Right atrium auricular region (tissue), 2 donors: ENCODE measurements around the gene AR. TPM values are rescaled to one million over a fixed set of nuclear protein-coding genes. Genes with fewer than 3 reads are reported as not detected.

ENCODE experiments used
- DNase-seq: peaks from one replicate; pipeline ENCODE4 v3.0.0-alpha.2; 2019; ENCODE audit warnings: low spot score
- H3K27ac ChIP-seq, 2 donors: fragments of 200-600 bp; sonication (generic); 1 replicate in 1 of 2; 2 replicates in 1 of 2; pipeline ENCODE4 v1.5.1; 2016 to 2019
- H3K27me3 ChIP-seq, 2 donors: fragments of 200-600 bp; sonication (generic); one replicate each; pipeline versions ENCODE4 v1.5.1 to v1.6.0; 2017 to 2019
- H3K36me3 ChIP-seq: fragments of 200-600 bp; sonication (generic); one replicate; pipeline ENCODE4 v1.5.1; 2016
- H3K4me1 ChIP-seq, 2 donors: fragments of 200-600 bp; sonication (generic); one replicate each; pipeline versions ENCODE4 v1.5.1 to v1.6.0; 2017 to 2019
- H3K4me3 ChIP-seq, 2 donors: fragments of 200-600 bp; sonication (generic); 1 replicate in 1 of 2; 2 replicates in 1 of 2; pipeline ENCODE4 v1.5.1; 2017 to 2019; ENCODE audit warnings: mild to moderate bottlenecking in 1 of 2, moderate library complexity in 1 of 2
- H3K9me3 ChIP-seq, 2 donors: fragments of 200-600 bp; sonication (generic); one replicate each; pipeline ENCODE4 v1.5.1; 2019
- CTCF ChIP-seq, 2 donors: fragments of 200-600 bp; sonication (generic); IDR thresholded peaks; one replicate each; pipeline ENCODE4 v1.5.1; 2019; ENCODE audit warnings: antibody characterized with exemption in 2 of 2
- total RNA-seq, 2 donors: library from RNA; depleted of rRNA; stranded (reverse); fragments of >200 nt; gene quantifications; one replicate each; pipeline ENCODE4 v1.1.0, GENCODE V29; 2016

Gene AR
- total RNA-seq, 2 donors from 2014 or later: 7.9 to 9.1 TPM

GRCh38 chrX:67759018-67759417 lies 215.2 kb downstream of the AR start:
- no peaks in the 10 kb centered on the region for H3K4me1 ChIP-seq
- H3K27me3 ChIP-seq: no peaks in the 10 kb centered on the region
- H3K36me3 ChIP-seq: no peaks in the 10 kb centered on the region
- no peak for DNase-seq
- H3K9me3 ChIP-seq: peaks cover 0 to 8% of the 10 kb centered on the region in 2 donors
- no peak for TF ChIP-seq CTCF (IDR thresholded peaks at IDR 0.05)
- no peak overlapping the region for H3K27ac ChIP-seq
- H3K4me3 ChIP-seq: no peak overlapping the region

GRCh38 chrX:67777148-67777547 lies 233.3 kb downstream of the AR start:
- DNase-seq: no peak
- TF ChIP-seq CTCF (IDR thresholded peaks at IDR 0.05): no peak
- H3K27ac ChIP-seq: no peak overlapping the region
- H3K9me3 ChIP-seq: peaks cover 0 to 9% of the 10 kb centered on the region in 2 donors
- H3K36me3 ChIP-seq: no peaks in the 10 kb centered on the region
- no peak overlapping the region for H3K4me3 ChIP-seq
- H3K27me3 ChIP-seq: no peaks in the 10 kb centered on the region
- H3K4me1 ChIP-seq: peaks cover 0 to 20% of the 10 kb centered on the region in 2 donors

- Histone ChIP-seq H3K4me1 (peaks cover 0 to 20% of the 10 kb centered on the region in 2 donors), H3K9me3 (no peaks in the 10 kb centered on the region), H3K36me3 (no peaks in the 10 kb centered on the region), H3K27ac (peak overlapping the region in 1 of 2 donors; percentile 75), H3K4me3 (no peak overlapping the region), H3K27me3 (no peaks in the 10 kb centered on the region)
- TF ChIP-seq CTCF (IDR thresholded peaks at IDR 0.05): no peak
- no peak for DNase-seq
These were observed 235.3 kb downstream of the AR start for GRCh38 chrX:67779099-67779498.
